ENCODE data around the gene PIK3CD. TPM values are rescaled to one million over a fixed set of nuclear protein-coding genes. Genes with fewer than 3 reads are reported as not detected.

Gene PIK3CD
- total RNA-seq (5.2 and 7.3 TPM in 2 replicates), polyA plus RNA-seq (3.5 and 3.9 TPM in 2 replicates), polyA minus RNA-seq (5.0 and 5.3 TPM in 2 replicates), Bru-seq, nascent RNA (percentile 27 among the genes with signal in this experiment), BruChase-seq, experiment 1, labeled RNA remaining after a 6-hour chase (percentile 36 among the genes with signal in this experiment), BruChase-seq, experiment 2, labeled RNA remaining after a 2-hour chase (percentile 33 among the genes with signal in this experiment)
- 2.9 and 3.2 TPM in 2 replicates for polyA plus RNA-seq (2011; cell fraction: cytosol; rRNA removed)
- 11.2 and 14.6 TPM in 2 replicates for polyA plus RNA-seq (2011; cell fraction: nucleus; rRNA removed)
- 5.4 and 5.7 TPM in 2 replicates for polyA plus RNA-seq (2012)
- 1.0 TPM for polyA minus RNA-seq (2011; cell fraction: cytosol; rRNA and poly(A)+ RNA removed)
- polyA minus RNA-seq (2011; cell fraction: nucleus; rRNA and poly(A)+ RNA removed) = 5.0 and 5.8 TPM in 2 replicates
- long read RNA-seq, partial matches to known transcripts = 3 of 3 reads
- long read RNA-seq, other reads (novel, unspliced or antisense) = 0 of 3 reads

- H3K27ac ChIP-seq (ENCODE audit: insufficient read depth, low read depth, low read length) = no peak within 1 kb of the TSS
- H3K36me3 ChIP-seq (ENCODE audit: control insufficient read depth in 2 of 2, extremely low read depth in 1 of 2, insufficient read depth in 2 of 2, low read length in 2 of 2) = no peaks in the 10 kb centered on the region
- H3K9ac ChIP-seq (replicated peaks; ENCODE audit: extremely low read depth, insufficient read depth, low read length) = no peak within 1 kb of the TSS
- H3K27me3 ChIP-seq (ENCODE audit: control insufficient read depth in 2 of 2, insufficient read depth in 2 of 2, low read length in 2 of 2) = peaks cover 33 to 39% of the 10 kb centered on the region in 2 experiments
- POLR2A ChIA-PET = no interaction called here
- CTCF ChIA-PET = interaction anchor here (0.6 to 1.7 kb wide), 4 partner anchors 24 to 217 kb away, joined by 3 to 5 read pairs (median 3); no protein-coding TSS in a partner anchor
- BruUV-seq (replicated peaks) = no TSS peak
- peak within 1 kb of the TSS; percentile 55 for H3K4me2 ChIP-seq (ENCODE audit: insufficient read depth, low read length)
- peaks cover 7% of the 10 kb centered on the region for H3K4me1 ChIP-seq (ENCODE audit: control insufficient read depth, extremely low read depth, insufficient read depth, low read length)
- dilution Hi-C loops (cut with MboI; ENCODE audit: extremely low pct_ligation_motif_present, low sequenced_read_pairs) (no loop called here), intact Hi-C loops (cut with micrococcal nuclease) (no loop called here)
- no peaks in the 10 kb centered on the region for H3K9me3 ChIP-seq (replicated peaks; ENCODE audit: control insufficient read depth, insufficient read depth, low read length)
- H4K20me1 ChIP-seq (replicated peaks; ENCODE audit: control insufficient read depth, extremely low read depth, insufficient read depth, low read length) = no peaks in the 10 kb centered on the region
- peak within 1 kb of the TSS in 1 of 3 experiments; percentile 16 for H3K4me3 ChIP-seq (replicated peaks in 1 of 3; ENCODE audit: insufficient read depth in 1 of 3, low read depth in 1 of 3, low read length in 3 of 3)
- H2AFZ ChIP-seq (ENCODE audit: low read depth, low read length) = peak within 1 kb of the TSS; percentile 33
- DNase-seq (ENCODE audit: low read depth, low spot score) (no peak), FAIRE-seq (no peak)
- peak; percentile 58 for TF ChIP-seq EZH2 (IDR thresholded peaks at IDR 0.05; ENCODE audit: borderline replicate concordance, low read depth, low read length, severe bottlenecking)
- TF ChIP-seq POLR2A (IDR thresholded peaks at IDR 0.05; ENCODE audit: low read depth, low read length) = no peak
- no peaks in the 10 kb centered on the region for H3K9me1 ChIP-seq (replicated peaks; ENCODE audit: control insufficient read depth, extremely low read depth, insufficient read depth, low read length)
- H3K79me2 ChIP-seq (ENCODE audit: control insufficient read depth, insufficient read depth, low read length) = no peaks in the 10 kb centered on the region
Observed at GRCh38 chr1:9651565-9652378, at the start of gene PIK3CD. Gene PIK3CD, plus strand, starts transcription at chr1:9651731. Its CDS starts 58,725 bp downstream, at chr1:9710456.

GRCh38 chr1:9601942-9602793 is 49.4 kb upstream of the PIK3CD start:
- dilution Hi-C loops (cut with MboI; ENCODE audit: extremely low pct_ligation_motif_present, low sequenced_read_pairs) = no loop called here

More at GRCh38 chr1:9601942-9602793, 49.4 kb upstream of the PIK3CD start:
- ChIA-PET CTCF (no interaction called here), POLR2A (no interaction called here)
- H3K27ac ChIP-seq (ENCODE audit: insufficient read depth, low read depth, low read length) = no peak overlapping the region
- H3K9me1 ChIP-seq (replicated peaks; ENCODE audit: control insufficient read depth, extremely low read depth, insufficient read depth, low read length) = no peaks in the 10 kb centered on the region
- H3K4me3 ChIP-seq (replicated peaks in 1 of 3; ENCODE audit: insufficient read depth in 1 of 3, low read depth in 1 of 3, low read length in 3 of 3) = no peak overlapping the region
- no peaks in the 10 kb centered on the region for H4K20me1 ChIP-seq (replicated peaks; ENCODE audit: control insufficient read depth, extremely low read depth, insufficient read depth, low read length)
- no peaks in the 10 kb centered on the region for H3K79me2 ChIP-seq (ENCODE audit: control insufficient read depth, insufficient read depth, low read length)
- no peak for DNase-seq (ENCODE audit: low read depth, low spot score)
- H2AFZ ChIP-seq (ENCODE audit: low read depth, low read length) = no peak overlapping the region
- intact Hi-C loops (cut with micrococcal nuclease) = no loop called here
- H3K9me3 ChIP-seq (replicated peaks; ENCODE audit: control insufficient read depth, insufficient read depth, low read length) = no peaks in the 10 kb centered on the region
- FAIRE-seq = no peak
- H3K4me1 ChIP-seq (ENCODE audit: control insufficient read depth, extremely low read depth, insufficient read depth, low read length) = no peaks in the 10 kb centered on the region
- no peaks in the 10 kb centered on the region for H3K27me3 ChIP-seq (ENCODE audit: control insufficient read depth in 2 of 2, insufficient read depth in 2 of 2, low read length in 2 of 2)
- H3K9ac ChIP-seq (replicated peaks; ENCODE audit: extremely low read depth, insufficient read depth, low read length) = no peak overlapping the region
- peaks cover 0 to 32% of the 10 kb centered on the region in 2 experiments for H3K36me3 ChIP-seq (ENCODE audit: control insufficient read depth in 2 of 2, extremely low read depth in 1 of 2, insufficient read depth in 2 of 2, low read length in 2 of 2)
- H3K4me2 ChIP-seq (ENCODE audit: insufficient read depth, low read length) = no peak overlapping the region
- TF ChIP-seq POLR2AphosphoS5 (IDR thresholded peaks at IDR 0.05; ENCODE audit: insufficient read depth, low read depth, low read length) (no peak), CTCF (IDR thresholded peaks at IDR 0.05; ENCODE audit: extremely low read depth in 1 of 2, insufficient read depth in 1 of 2, low read depth in 1 of 2, low read length in 2 of 2) (no peak), FOS (IDR thresholded peaks at IDR 0.05; ENCODE audit: borderline replicate concordance, insufficient read depth, low read length) (no peak), EZH2 (IDR thresholded peaks at IDR 0.05; ENCODE audit: borderline replicate concordance, low read depth, low read length, severe bottlenecking) (no peak), MYC (IDR thresholded peaks at IDR 0.05; ENCODE audit: low read depth, low read length) (no peak), JUN (IDR thresholded peaks at IDR 0.05; ENCODE audit: borderline replicate concordance, insufficient read depth, insufficient read length, low read depth) (no peak), GATA2 (IDR thresholded peaks at IDR 0.05; ENCODE audit: insufficient read depth, insufficient read length, low read depth, low read length) (no peak), POLR2A (IDR thresholded peaks at IDR 0.05; ENCODE audit: low read depth, low read length) (no peak)
- TF ChIP-seq, protein P1, sequence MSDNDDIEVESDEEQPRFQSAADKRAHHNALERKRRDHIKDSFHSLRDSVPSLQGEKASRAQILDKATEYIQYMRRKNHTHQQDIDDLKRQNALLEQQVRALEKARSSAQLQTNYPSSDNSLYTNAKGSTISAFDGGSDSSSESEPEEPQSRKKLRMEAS (IDR thresholded peaks at IDR 0.05; ENCODE audit: insufficient read depth, insufficient read length) = no peak
- no TSS peak for BruUV-seq (replicated peaks)
